GM19438 (cell line): ENCODE measurements around the gene AHSA1.
"Not testable (repeated sequence)": the region's sequence is repeated elsewhere in the genome, so short reads cannot be mapped to it uniquely, and the experiment has no call there.

Source experiments
- ATAC-seq: cut with Tn5 transposase; IDR thresholded peaks from one replicate; pipeline ENCODE4 v1.9.1; 2021; ENCODE audit warnings: low read depth; ENCODE audit not compliant: unreplicated experiment

Gene AHSA1

DNA sequence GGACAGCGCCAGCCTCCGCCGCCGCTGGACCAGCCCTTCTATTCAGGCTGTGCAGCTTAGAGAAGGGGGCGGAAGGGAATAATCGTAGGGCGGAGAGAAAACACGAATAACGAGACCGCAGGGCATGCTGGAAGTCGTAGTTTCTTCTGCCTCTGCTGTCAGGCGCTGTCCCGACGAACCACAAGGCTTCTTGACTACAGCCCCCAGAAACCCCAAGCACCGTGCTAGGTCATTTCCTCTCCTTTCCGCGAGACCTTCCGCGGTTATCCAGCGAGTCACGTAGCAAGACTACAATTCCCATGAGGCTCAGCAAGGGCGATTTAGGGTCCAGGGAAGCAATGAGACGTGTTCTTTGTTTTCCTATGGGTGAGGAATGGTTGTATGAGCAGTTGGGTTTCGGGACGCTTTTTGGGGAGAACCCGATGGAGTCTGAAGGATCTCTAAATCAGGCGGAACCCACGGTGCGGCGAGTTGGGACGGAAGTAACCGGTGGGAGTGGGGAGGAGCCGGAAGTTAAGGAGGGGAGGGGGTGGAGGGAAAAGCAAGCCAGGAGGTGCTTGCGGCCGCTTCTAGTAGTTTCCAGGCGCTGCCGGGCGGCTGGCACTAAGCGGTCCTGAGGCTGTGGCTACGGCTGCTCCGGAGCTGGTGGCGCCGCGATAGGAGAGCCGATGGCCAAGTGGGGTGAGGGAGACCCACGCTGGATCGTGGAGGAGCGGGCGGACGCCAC is at the start of gene AHSA1, which contains the start of gene VIPAS39:
TSS of gene AHSA1 (plus strand) at position 572 of the 727 bp plus-strand sequence. CDS start at position 669, 97 bp downstream.
TSS of gene VIPAS39 (minus strand) at position 80 of the 727 bp plus-strand sequence. CDS start 3,499 bp downstream, outside the sequence.
- peak; percentile 87 for ATAC-seq

DNA sequence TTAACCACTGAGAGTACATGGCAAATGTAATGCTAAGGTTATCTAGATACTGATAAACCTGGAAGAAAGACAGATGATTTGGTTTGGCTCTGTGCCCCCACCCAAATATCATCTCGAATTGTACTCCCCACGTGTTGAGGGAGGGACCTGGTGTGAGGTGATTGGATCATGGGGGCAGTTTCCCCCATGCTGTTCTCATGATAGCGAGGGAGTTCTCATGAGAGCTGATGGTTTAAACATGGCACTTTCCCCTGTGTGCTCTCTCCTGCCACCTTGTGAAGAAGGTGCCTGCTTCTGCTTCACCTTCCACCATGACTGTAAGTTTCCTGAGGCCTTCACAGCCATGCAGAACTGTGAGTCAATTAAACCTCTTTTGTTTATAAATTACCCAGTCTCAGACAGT is 48.8 kb upstream of the AHSA1 start:
- ATAC-seq, result no peak

DNA sequence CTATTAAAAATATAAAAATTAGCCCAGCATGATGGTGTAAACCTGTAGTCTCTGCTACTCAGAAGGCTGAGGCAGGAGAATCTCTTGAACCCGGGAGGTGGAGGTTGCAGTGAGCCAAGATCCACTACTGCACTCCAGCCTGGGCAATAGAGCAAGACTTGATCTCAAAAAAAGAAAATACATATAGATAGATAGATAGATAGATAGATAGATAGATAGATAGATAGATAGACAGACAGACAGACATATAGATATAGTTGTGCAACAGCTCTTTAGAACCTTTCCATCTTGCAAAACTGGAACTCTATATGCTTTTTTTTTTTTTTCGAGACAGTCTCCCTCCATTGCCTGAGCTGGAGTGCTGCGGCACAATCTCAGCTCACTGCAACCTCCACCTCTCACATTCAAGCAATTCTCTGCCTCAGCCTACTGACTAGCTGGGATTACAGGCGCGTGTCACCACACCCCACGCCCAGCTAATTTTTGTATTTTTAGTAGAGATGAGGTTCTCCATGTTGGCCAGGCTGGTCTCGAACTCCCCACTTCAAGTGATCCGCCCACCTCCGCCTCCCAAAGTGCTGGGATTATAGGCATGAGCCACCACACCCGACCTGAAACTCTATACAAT is 42.4 kb upstream of the AHSA1 start:
- not testable (repeated sequence) for ATAC-seq

DNA sequence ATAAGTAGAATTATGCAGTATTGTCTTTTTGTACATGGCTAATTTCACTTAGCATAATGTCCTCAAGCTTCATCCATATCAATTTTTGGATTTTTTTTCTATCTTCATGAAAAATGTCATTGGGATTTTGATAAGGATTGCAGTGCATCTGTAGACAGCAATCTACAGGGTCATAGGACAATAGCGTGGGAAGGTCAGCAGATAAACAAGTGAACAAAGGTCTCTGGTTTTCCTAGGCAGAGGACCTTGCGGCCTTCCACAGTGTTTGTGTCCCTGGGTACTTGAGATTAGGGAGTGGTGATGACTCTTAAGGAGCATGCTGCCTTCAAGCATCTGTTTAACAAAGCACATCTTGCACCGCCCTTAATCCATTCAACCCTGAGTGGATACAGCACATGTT is 41.8 kb upstream of the AHSA1 start:
- ATAC-seq, result not testable (repeated sequence)

DNA sequence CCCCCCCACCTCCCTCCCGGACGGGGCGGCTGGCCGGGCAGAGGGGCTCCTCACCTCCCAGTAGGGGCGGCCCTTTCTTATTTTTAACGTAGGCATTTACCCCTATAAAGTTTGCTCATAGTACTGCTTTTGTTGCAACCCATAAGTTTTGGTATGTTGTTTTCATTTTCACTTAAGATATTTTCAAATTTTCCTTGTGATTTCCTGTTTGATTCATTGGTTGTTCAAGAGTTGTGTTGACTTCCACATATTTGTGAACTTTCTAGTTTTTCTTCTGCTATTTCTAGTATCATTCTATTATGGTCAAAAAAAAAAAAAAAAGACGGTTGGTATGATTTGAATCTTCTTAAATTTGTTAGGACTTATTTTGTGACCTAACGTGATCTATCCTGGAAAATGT is 41.1 kb upstream of the AHSA1 start:
- ATAC-seq, result no peak

DNA sequence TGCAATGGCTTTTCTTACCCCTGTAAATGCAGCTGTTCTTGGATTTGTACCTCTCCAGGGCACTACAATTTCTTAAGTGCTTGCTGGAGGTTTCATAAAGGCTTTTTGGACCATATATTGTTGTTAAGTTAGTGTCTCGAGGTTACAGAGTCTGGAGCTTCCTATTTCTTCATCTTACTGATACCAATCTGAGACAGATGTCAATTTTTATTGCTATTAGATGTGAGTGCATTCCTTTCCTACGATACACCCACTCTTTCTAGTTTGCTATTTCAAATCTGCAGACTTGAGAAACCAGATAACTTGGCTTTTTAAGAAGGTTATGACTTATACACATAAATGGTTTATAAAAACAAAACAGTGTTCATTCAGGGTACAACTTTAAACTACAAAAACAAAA is 36.7 kb upstream of the AHSA1 start:
- no peak for ATAC-seq

DNA sequence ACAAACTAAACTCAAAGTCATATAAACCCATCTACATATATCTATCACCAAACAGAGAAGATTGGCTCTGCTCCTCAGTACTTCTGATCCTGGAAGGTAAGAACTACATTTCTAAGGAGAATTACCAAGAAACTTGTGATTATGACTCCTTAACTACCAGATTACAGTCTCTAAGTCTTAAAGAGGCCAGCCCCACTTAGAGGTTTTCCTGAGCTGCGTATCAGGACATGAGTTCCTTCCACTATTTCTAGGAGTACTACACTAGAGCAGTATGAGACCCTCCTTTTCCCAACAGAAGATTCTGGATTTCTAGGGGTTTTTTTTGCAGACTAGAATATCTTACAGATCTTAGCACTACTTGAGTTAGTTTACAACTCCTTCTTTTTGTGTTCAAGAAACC is 34.5 kb upstream of the AHSA1 start, which contains the start of gene NOXRED1:
TSS of gene NOXRED1 (minus strand) at position 101 of the 400 bp plus-strand sequence. CDS start 634 bp downstream, outside the sequence.
- no peak for ATAC-seq

DNA sequence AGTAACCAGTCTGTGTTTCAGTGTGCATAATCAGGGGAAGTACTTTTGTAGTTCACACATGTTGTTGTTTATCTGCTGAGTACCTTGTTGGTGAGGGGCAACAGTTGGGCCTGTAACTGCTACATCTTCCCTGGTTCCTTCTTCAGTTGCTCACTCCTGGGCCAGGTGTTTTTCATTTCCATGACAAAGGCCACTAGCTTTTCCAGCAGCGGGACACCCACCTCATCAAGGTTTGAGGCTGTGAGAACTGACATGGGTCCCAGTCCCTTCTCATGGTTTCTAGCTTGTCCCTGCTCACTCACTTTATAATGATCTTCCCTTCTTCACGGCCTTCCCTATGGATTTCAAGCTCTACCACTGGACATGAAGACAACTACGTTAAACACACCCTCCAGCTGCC is 33.0 kb upstream of the AHSA1 start:
- ATAC-seq, result no peak

DNA sequence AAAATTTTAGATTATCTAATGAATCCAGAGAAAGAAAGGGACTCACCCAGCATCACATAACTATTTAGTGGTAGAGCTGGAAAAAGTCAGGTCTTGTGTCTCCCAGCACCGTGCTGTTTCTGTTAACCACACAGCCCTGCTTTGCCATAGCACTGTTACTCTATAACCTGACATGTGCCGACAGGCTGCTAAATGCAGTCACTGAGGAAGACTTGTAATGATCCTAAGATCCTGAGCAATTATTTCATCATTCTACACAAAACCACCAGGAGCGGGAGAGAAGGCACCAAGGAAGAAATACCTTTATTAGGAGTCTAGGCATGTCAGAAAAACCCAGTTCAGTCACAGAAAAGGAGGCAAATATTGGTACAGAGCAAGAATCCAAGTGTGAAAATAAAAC is 31.5 kb upstream of the AHSA1 start:
- no peak for ATAC-seq

DNA sequence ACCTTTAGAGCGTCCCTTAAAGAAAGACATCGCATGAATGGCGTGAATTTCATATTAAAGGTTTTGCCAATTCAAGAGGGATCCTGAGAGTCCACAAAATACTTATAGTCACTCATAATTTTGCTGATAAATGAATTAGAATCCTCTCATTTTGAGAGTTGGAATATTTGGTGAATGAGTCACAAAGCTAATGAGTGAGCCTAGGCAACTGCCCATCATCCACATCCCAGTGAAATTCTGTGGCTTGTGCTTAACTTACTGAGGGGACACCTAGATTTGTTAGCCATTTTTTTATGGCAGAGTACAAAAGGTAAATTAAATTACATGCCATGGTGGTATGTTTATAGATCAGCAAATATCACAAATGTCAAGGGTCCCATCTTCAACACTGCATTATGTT is 21.9 kb upstream of the AHSA1 start:
- no peak for ATAC-seq

DNA sequence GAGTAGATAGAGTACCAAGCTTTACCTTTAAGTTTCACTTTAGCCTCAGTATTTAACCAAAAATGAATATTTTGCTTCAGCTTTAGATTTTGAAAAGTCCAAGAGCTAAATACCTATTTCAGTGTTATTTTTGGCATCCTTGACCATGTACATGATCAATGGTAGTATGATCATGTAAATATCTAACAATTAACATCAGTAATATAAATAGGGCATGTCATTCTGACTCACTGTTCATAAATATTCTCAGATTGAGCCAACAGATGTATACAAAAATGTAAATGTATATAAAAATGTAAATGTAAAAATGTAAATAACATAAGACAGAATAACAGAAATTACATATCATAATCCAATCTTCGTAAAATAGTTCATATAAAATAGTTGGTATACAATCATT is 19.3 kb upstream of the AHSA1 start:
- ATAC-seq, result no peak

DNA sequence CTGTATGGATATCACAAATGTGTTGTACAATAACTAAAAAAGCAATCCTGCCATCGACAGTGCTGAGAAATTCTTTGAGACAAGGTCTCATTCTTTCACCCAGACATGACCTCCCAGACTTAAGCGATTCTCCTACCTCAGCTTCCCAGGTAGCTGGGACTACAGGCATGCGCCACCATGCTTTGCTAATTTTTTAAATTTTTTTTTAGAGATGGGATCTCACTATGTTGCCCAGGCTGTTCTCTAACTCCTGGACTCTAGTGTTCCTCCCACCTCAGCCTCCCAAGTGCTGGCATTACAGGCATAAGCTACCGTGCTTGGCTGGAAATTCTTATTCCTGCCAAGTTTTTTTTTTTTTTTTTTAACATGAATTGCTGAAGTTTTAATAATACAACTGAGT is 18.0 kb upstream of the AHSA1 start:
- ATAC-seq, result no peak

DNA sequence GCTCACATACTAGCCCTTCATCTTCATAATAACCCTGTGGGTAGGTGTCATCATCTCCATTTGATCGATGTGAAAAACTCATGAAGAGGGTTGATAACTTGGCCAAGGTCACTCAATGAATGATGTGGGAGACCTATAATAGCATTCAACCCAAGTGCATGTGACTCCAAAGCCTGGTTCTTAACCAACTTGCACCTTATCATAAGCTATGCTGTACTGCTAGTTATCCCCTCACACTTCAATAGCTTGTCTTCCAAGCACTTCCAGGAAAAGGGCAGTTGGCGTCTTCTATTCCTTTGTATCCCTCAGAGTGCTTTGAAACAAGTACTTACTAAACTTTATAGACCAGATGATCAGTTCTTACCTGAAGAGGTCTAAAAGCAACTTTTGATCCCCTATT is 15.7 kb upstream of the AHSA1 start:
- no peak for ATAC-seq

DNA sequence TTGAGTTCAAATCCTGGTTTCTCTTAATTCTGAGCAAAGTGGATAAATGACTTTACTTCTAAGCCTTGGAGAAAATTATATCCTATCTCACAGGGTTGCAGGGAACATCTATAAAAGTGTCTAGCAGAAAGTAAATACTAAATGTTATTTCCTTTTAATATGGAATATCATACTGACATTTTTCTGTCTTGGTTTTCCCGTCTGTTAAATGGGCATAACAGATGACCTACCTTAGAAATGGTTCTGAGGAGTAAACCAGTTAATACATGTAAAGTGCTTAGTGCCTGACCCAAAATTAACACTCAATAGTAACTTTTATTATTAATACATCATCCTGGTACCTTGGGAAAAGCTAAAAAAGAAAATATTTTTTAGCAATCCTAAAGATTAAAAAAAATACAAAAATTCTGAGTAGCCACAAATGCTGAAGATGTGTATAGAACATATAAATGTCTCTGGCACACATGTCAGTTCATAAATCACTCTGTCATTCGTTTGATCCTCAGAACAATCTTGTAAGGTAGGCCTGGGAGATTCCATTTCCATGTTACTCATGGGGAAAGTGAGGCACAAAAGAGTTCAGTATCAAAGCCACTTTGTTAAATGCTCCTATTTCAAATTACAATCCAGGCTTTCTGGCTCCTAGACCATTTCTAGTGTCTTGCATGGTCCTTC is 1.8 kb upstream of the AHSA1 start:
- no peak for ATAC-seq

DNA sequence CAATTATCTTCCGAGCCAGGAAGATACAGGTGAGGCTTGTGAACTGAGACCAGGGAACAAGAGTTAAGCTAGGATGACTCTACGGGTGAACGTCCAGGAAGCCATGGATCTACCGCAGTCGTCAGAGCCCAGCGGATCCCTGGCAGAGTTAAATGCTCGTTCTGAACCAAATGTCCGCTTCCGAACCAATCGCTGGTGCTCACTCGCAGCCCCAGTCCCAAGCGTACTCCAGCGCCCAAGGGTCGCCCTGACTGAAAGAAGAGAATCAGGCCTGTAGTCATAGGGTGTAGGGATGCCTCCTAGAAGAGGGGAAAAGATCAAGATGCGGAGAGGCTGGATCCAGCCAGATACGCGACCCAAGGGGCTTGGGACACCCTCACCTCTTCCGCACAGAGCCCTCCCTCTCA is 775 bp upstream of the AHSA1 start:
- peak; percentile 10 for ATAC-seq

DNA sequence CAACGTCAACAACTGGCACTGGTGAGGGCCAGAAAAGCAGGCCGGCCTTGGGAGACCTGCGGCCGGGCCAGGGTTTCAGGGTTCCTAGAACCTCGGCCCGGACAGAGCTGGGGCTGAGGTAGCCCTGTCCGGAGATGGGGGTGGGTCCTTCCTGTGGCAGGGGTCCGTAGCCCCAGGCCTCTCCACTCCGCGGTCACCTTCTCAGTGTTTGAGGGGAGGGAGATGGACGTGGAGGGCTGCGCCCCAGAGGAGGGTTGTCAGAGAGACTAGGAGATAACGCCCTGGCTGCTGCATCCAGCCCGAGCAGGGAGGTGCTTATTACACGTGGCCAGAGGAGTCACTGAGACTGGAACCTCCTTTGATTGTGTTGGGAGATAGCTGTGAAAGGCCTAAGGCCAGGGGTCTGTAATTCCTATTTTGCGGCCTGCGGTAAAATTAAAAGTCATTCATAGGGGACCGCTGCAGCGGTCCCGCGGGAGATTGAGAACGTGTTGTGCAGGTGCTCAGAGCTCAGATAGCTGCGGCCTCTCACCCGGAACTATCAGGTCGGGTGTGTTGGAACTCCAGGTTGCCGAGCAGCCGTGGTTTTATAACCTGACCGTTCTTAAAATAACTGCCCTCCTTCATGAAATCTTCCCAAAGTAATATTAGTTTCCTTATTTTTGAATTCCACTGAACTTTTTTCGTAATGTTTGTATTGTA is 507 bp downstream of the AHSA1 start:
- ATAC-seq, result peak; percentile 11

DNA sequence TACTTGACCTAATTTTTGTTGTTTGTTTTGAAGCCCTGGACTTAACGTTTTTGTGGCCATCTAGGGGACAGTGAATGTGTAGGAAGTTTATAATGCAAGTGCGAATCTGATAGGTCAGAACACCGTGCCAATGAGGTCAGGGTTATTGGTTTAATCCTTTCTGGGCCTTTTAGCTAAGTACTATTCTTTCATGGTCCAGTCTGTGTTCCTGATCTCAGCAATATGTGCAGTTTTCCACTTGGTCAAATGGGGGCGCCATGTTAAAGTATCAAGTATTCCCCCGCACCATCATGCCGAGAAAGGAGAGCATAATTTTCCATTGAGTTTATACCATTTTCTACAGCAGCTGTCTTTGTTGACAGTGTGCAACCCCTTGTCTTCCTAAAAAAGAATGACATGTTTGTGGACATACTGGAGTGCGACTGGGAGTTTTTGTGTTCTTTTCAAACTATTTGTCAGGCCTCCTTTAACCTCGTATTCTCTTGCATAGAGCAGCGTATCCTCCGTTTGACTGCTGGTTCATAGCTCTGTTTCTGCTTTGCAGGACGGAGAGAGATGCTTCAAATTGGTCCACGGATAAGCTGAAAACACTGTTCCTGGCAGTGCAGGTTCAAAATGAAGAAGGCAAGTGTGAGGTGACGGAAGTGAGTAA is 1.3 kb downstream of the AHSA1 start:
- ATAC-seq, result no peak

DNA sequence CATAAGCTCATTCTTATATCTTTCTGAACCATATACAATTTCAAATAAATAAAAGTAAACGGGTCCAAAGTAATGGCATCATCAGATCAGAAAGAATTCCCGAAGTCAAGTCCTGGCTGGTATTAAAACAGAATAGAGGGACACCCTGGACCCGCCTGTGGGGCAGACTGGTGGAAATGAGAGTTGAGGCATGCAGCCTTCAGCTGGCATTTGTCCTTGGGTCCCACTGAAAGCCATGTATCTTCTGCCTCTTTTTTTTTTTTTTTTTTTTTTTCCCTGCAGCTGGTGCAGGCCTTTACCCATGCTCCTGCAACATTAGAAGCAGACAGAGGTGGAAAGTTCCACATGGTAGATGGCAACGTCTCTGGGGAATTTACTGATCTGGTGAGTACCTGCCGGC is 9.9 kb downstream of the AHSA1 start:
- no peak for ATAC-seq

DNA sequence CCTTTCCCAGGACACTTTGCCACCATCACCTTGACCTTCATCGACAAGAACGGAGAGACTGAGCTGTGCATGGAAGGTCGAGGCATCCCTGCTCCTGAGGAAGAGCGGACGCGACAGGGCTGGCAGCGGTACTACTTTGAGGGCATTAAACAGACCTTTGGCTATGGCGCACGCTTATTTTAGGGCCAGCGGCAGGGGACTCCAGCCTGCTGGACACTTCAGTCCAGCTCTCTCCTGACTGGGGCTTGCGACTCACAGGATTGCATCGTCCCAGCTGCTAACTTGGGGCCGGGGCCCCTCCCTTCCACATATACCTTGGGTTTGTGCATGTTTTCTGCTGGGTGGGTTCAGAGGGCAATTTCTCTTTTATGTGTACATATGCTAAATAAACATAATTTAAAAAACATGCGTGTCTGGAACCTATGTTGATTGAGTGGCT is 11.2 kb downstream of the AHSA1 start:
- ATAC-seq, result no peak

DNA sequence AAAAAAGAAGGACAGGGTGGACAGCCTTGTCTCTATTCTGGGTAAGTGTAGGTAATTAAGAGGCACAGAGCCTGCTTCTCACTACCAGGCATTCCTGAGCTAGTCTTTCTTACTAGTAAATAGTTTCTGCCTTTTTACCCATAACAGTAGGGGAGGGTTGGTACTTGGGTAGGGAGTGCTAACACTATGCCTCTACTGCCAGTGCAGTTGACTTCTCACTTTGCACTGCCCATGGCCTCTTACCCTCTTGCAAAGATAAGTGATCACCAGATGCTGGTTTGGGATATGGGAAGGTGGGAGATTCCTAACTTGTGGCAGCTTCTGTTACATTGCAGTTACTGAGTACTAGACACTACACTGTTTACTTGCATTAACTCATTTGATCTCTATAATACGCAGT is 11.6 kb downstream of the AHSA1 start:
- no peak for ATAC-seq
